Measurements from ENCODE around the gene RNASEH2A. TPM values are rescaled to one million over a fixed set of nuclear protein-coding genes. Genes with fewer than 3 reads are reported as not detected.

RNASEH2A gene
- total and polyA plus RNA-seq, 2 of the 13 experiments (the other 11 are each of a cell fraction or from before 2014, with no cell fraction given): 25.1 to 35.8 TPM

DNA sequence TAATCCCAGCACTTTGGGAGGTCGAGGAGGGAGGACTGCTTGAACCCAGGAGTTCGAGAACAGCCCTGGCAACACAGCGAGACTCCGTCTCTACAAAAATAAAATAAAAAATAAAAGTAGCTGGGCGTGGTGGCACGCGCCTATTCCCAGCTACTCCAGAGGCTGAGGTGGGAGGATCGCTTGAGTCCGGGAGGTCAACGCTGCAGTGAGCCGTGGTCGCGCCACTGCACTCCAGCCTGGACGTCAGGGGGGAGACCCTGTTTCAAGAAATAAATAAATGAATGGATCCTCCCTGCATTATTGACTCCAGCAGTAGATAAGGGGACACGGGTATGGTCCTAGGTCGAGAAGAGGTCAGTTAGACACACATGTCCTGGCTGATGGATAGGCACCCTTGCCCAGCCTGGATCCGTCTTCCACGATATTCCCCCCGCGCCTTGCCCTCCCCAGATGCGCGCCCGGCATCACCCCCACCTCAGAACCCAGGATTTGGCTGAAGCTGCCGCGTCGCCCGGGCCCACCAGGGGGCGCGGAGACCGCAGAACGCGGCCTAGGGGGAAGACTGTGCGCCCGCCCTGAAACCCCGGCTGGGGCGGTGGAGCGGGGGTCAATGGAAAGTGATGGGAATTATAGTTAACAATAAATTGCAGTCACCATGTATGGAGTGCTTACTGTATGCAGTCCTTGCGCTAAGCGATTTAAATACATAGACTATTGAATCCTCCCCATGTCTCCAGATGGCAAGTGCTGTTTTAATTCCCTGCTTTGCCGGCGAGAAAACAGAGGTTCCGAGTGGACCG, 29.0 kb upstream of the RNASEH2A start (continued):
- TF ChIP-seq, protein P1, sequence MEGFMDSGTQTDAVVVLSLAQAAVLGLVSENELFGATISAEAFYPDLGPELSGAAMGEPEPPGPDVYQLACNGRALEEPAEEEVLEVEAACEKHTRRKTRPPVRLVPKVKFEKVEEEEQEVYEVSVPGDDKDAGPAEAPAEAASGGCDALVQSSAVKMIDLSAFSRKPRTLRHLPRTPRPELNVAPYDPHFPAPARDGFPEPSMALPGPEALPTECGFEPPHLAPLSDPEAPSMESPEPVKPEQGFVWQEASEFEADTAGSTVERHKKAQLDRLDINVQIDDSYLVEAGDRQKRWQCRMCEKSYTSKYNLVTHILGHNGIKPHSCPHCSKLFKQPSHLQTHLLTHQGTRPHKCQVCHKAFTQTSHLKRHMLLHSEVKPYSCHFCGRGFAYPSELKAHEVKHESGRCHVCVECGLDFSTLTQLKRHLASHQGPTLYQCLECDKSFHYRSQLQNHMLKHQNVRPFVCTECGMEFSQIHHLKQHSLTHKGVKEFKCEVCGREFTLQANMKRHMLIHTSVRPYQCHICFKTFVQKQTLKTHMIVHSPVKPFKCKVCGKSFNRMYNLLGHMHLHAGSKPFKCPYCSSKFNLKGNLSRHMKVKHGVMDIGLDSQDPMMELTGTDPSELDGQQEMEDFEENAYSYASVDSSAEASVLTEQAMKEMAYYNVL (CRISPR knock-in tag; IDR thresholded peaks at IDR 0.05; ENCODE audit: borderline replicate concordance): no peak
- TF ChIP-seq SRSF1 (optimal IDR thresholded peaks at IDR 0.05; ENCODE audit: low read depth, low read length) (peak; percentile 78), SALL2 (CRISPR knock-in tag; IDR thresholded peaks at IDR 0.05) (no peak), KAT2B (IDR thresholded peaks at IDR 0.05; ENCODE audit: borderline replicate concordance, low read depth, low read length) (no peak), ZNF556 (CRISPR knock-in tag; IDR thresholded peaks at IDR 0.05; ENCODE audit: borderline replicate concordance) (no peak; the same call in 1 of the 2 replicates), ZKSCAN1 (IDR thresholded peaks at IDR 0.05; ENCODE audit: low read length) (no peak), PTBP1 (IDR thresholded peaks at IDR 0.05; ENCODE audit: low read depth, low read length, poor library complexity, severe bottlenecking) (no peak), ATF7-NPFF (CRISPR knock-in tag; IDR thresholded peaks at IDR 0.05; ENCODE audit: low read depth) (no peak), ERF (CRISPR knock-in tag; IDR thresholded peaks at IDR 0.05) (peak; percentile 68; the same call in 1 of the 2 replicates), ZNF136 (CRISPR knock-in tag; IDR thresholded peaks at IDR 0.05; ENCODE audit: low read depth) (no peak), ZMYM4 (CRISPR knock-in tag; IDR thresholded peaks at IDR 0.05) (no peak), KLF9 (CRISPR knock-in tag; IDR thresholded peaks at IDR 0.05; ENCODE audit: low read depth) (no peak), MBD4 (IDR thresholded peaks at IDR 0.05; ENCODE audit: borderline replicate concordance, low read length) (no peak), ZNF101 (CRISPR knock-in tag; IDR thresholded peaks at IDR 0.05; ENCODE audit: borderline replicate concordance, low read depth) (no peak), TCF7 (IDR thresholded peaks at IDR 0.05; ENCODE audit: low read depth) (no peak), ZNF572 (CRISPR knock-in tag; IDR thresholded peaks at IDR 0.05) (0 out of 2 replicates have a peak, but pooled peaks have one; percentile 57)
- TF ChIP-seq, protein P2, sequence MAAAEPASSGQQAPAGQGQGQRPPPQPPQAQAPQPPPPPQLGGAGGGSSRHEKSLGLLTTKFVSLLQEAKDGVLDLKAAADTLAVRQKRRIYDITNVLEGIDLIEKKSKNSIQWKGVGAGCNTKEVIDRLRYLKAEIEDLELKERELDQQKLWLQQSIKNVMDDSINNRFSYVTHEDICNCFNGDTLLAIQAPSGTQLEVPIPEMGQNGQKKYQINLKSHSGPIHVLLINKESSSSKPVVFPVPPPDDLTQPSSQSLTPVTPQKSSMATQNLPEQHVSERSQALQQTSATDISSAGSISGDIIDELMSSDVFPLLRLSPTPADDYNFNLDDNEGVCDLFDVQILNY (CRISPR knock-in tag; conservative IDR thresholded peaks at IDR 0.05): no peak
- TF ChIP-seq, protein P3, sequence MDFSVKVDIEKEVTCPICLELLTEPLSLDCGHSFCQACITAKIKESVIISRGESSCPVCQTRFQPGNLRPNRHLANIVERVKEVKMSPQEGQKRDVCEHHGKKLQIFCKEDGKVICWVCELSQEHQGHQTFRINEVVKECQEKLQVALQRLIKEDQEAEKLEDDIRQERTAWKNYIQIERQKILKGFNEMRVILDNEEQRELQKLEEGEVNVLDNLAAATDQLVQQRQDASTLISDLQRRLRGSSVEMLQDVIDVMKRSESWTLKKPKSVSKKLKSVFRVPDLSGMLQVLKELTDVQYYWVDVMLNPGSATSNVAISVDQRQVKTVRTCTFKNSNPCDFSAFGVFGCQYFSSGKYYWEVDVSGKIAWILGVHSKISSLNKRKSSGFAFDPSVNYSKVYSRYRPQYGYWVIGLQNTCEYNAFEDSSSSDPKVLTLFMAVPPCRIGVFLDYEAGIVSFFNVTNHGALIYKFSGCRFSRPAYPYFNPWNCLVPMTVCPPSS (IDR thresholded peaks at IDR 0.05): no peak
- TF ChIP-seq, protein P4, sequence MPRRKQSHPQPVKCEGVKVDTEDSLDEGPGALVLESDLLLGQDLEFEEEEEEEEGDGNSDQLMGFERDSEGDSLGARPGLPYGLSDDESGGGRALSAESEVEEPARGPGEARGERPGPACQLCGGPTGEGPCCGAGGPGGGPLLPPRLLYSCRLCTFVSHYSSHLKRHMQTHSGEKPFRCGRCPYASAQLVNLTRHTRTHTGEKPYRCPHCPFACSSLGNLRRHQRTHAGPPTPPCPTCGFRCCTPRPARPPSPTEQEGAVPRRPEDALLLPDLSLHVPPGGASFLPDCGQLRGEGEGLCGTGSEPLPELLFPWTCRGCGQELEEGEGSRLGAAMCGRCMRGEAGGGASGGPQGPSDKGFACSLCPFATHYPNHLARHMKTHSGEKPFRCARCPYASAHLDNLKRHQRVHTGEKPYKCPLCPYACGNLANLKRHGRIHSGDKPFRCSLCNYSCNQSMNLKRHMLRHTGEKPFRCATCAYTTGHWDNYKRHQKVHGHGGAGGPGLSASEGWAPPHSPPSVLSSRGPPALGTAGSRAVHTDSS (CRISPR knock-in tag; conservative IDR thresholded peaks at IDR 0.05): no peak
- TF ChIP-seq, protein P5, sequence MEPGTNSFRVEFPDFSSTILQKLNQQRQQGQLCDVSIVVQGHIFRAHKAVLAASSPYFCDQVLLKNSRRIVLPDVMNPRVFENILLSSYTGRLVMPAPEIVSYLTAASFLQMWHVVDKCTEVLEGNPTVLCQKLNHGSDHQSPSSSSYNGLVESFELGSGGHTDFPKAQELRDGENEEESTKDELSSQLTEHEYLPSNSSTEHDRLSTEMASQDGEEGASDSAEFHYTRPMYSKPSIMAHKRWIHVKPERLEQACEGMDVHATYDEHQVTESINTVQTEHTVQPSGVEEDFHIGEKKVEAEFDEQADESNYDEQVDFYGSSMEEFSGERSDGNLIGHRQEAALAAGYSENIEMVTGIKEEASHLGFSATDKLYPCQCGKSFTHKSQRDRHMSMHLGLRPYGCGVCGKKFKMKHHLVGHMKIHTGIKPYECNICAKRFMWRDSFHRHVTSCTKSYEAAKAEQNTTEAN (CRISPR knock-in tag; conservative IDR thresholded peaks at IDR 0.05): no peak
- TF ChIP-seq, protein P6, sequence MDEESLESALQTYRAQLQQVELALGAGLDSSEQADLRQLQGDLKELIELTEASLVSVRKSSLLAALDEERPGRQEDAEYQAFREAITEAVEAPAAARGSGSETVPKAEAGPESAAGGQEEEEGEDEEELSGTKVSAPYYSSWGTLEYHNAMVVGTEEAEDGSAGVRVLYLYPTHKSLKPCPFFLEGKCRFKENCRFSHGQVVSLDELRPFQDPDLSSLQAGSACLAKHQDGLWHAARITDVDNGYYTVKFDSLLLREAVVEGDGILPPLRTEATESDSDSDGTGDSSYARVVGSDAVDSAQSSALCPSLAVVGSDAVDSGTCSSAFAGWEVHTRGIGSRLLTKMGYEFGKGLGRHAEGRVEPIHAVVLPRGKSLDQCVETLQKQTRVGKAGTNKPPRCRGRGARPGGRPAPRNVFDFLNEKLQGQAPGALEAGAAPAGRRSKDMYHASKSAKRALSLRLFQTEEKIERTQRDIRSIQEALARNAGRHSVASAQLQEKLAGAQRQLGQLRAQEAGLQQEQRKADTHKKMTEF (CRISPR knock-in tag; IDR thresholded peaks at IDR 0.05): peak; percentile 43
